Natural killer cell (primary cell): ENCODE measurements around the gene FAM8A1. TPM values are rescaled to one million over a fixed set of nuclear protein-coding genes. Genes with fewer than 3 reads are reported as not detected.

ENCODE experiments used
- ATAC-seq, 3 donors: fragments of 150-1000 bp in 2 of 3; fragments of 200-7000 bp in 1 of 3; cut with Tn5 transposase; 1 replicate in 1 of 3; 2 replicates in 2 of 3; pipeline ENCODE4 v1.10.0; 2021; ENCODE audit warnings: mild to moderate bottlenecking in 2 of 3, moderate library complexity in 2 of 3
- DNase-seq, 2 donors: peaks; one replicate each; pipeline versions ENCODE4 v3.0.0 to v3.0.0-alpha.2; 2013 to 2021; ENCODE audit warnings: mixed read lengths in 1 of 2
- H3K27ac ChIP-seq: one replicate; pipeline ENCODE4 v1.5.1; 2013; ENCODE audit warnings: mild to moderate bottlenecking, low read length
- H3K27me3 ChIP-seq: one replicate; pipeline ENCODE4 v1.6.1; 2013; ENCODE audit warnings: low read length; ENCODE audit not compliant: control insufficient read depth, insufficient read depth
- H3K36me3 ChIP-seq: one replicate; pipeline ENCODE4 v1.6.1; 2013; ENCODE audit warnings: low read length; ENCODE audit not compliant: control insufficient read depth, insufficient read depth
- H3K4me1 ChIP-seq: one replicate; pipeline ENCODE4 v1.6.1; 2013; ENCODE audit warnings: low read length; ENCODE audit not compliant: control insufficient read depth, insufficient read depth
- H3K4me3 ChIP-seq: one replicate; pipeline ENCODE4 v1.5.1; 2013; ENCODE audit warnings: low read length
- H3K9me3 ChIP-seq: one replicate; pipeline ENCODE4 v1.6.1; 2013; ENCODE audit warnings: low read length; ENCODE audit not compliant: control insufficient read depth, insufficient read depth
- H3K27ac Mint-ChIP-seq, 2 donors: one replicate each; pipeline ENCODE4 v1.8.0; 2022; ENCODE audit warnings: mild to moderate bottlenecking in 2 of 2, mixed read lengths in 2 of 2, moderate library complexity in 1 of 2
- H3K27me3 Mint-ChIP-seq, 2 donors: one replicate each; pipeline ENCODE4 v1.8.0; 2022; ENCODE audit warnings: low read depth in 2 of 2, mixed read lengths in 2 of 2
- H3K36me3 Mint-ChIP-seq: one replicate; pipeline ENCODE4 v1.8.0; 2022; ENCODE audit warnings: mixed read lengths
- H3K4me1 Mint-ChIP-seq, 2 donors: one replicate each; pipeline ENCODE4 v1.8.0; 2022; ENCODE audit warnings: mixed read lengths in 2 of 2
- H3K4me3 Mint-ChIP-seq: one replicate; pipeline ENCODE4 v1.8.0; 2022; ENCODE audit warnings: mild to moderate bottlenecking, moderate library complexity, mixed read lengths
- H3K9me3 Mint-ChIP-seq, 2 donors: one replicate each; pipeline ENCODE4 v1.8.0; 2022; ENCODE audit warnings: mixed read lengths in 2 of 2
- CTCF ChIP-seq: fragments of 200-600 bp; IDR thresholded peaks from one replicate; pipeline ENCODE4 v1.8.0; 2022; ENCODE audit warnings: antibody characterized with exemption
- WGBS: methylation state at CpG from one replicate; pipeline ENCODE4 v1.1.7; 2013; ENCODE audit warnings: missing lambda C conversion rate; ENCODE audit not compliant: insufficient coverage; 5-methylcytosine and 5-hydroxymethylcytosine counted together
- intact Hi-C: fragments of 100-400 bp; cut with micrococcal nuclease; formaldehyde crosslinking; loops from one replicate; pipeline ENCODE4 v1.14.2; 2022
- total RNA-seq, 4 donors: library from RNA; stranded (reverse); fragments of 120-200 nt in 1 of 4; gene quantifications; one replicate each; pipeline versions ENCODE4 v1.2.3 to v1.2.4, GENCODE V29; 2013 to 2022

Gene FAM8A1
- total RNA-seq, 3 donors from 2014 or later (not counting 1 experiment from before 2014, with no cell fraction given), result 32.1 to 45.4 (median 35.5) TPM

DNA sequence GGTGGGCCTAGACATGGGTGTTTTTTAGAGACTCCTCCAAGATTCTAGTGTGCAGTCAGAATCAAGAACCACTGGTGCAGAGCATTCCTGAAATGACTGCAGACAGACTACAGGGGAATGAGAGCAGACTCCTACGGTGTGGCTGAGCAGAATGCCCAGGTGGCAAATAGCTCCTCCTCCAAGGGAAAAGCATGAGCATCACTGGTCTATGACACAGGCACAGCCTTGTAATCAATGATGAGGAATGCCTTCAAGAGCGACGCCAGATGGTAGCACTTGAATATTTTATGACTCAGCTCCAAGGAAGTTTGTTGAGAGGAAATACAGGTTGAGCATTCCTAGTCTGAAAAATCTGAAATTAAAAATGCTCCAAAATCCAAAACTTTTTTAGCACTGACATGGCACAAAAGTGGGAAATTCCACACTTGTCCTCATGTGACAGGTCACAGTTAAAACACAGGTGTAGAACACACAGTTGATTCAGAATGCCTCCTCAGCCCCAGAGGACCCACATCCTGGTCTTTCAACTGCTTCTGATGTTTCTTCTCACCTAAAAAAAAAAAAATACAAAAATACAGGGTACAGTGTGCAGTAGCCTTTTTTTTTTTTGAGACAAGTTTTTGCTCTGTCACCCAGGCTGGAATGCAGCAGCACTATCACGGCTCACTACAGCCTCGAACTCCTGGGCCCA lies 10.6 kb upstream of the FAM8A1 start:
- Mint-ChIP-seq H3K27ac (no peak overlapping the region), H3K4me1 (peaks cover 17 to 18% of the 10 kb centered on the region in 2 donors), H3K4me3 (no peak overlapping the region), H3K36me3 (no peaks in the 10 kb centered on the region), H3K9me3 (no peaks in the 10 kb centered on the region), H3K27me3 (no peaks in the 10 kb centered on the region)
- WGBS, result 82% methylated on average over 5 of the region's 5 CpGs
- Histone ChIP-seq H3K4me3 (no peak overlapping the region), H3K27me3 (no peaks in the 10 kb centered on the region), H3K4me1 (peaks cover 14% of the 10 kb centered on the region), H3K27ac (no peak overlapping the region), H3K9me3 (no peaks in the 10 kb centered on the region), H3K36me3 (no peaks in the 10 kb centered on the region)
- DNase-seq (peak in 1 of 2 donors; percentile 70), ATAC-seq (peak in 1 of 3 donors; percentile 33)
- intact Hi-C loops, result no loop called here
- TF ChIP-seq CTCF, result no peak

GRCh38 chr6:17591287-17591686 lies 8.8 kb upstream of the FAM8A1 start:
- DNase-seq (no peak), ATAC-seq (peak in 1 of 3 donors; percentile 41)
- Histone ChIP-seq H3K9me3 (no peaks in the 10 kb centered on the region), H3K27me3 (no peaks in the 10 kb centered on the region), H3K36me3 (no peaks in the 10 kb centered on the region), H3K4me1 (peaks cover 6% of the 10 kb centered on the region), H3K4me3 (no peak overlapping the region), H3K27ac (no peak overlapping the region)
- 88% methylated on average over 1 of the region's 1 CpG for WGBS
- Mint-ChIP-seq H3K4me3 (no peak overlapping the region), H3K36me3 (no peaks in the 10 kb centered on the region), H3K27me3 (no peaks in the 10 kb centered on the region), H3K27ac (peak overlapping the region in 1 of 2 donors; percentile 10), H3K9me3 (no peaks in the 10 kb centered on the region), H3K4me1 (peaks cover 5 to 12% of the 10 kb centered on the region in 2 donors)
- no peak for TF ChIP-seq CTCF
- intact Hi-C loops, result no loop called here

GRCh38 chr6:17593246-17593645 lies 6.9 kb upstream of the FAM8A1 start:
- Mint-ChIP-seq H3K4me1 (peaks cover 0 to 4% of the 10 kb centered on the region in 2 donors), H3K36me3 (no peaks in the 10 kb centered on the region), H3K9me3 (no peaks in the 10 kb centered on the region), H3K4me3 (no peak overlapping the region), H3K27ac (no peak overlapping the region), H3K27me3 (no peaks in the 10 kb centered on the region)
- ATAC-seq, result no peak
- Histone ChIP-seq H3K4me3 (no peak overlapping the region), H3K9me3 (no peaks in the 10 kb centered on the region), H3K36me3 (no peaks in the 10 kb centered on the region), H3K27ac (no peak overlapping the region), H3K4me1 (peaks cover 4% of the 10 kb centered on the region), H3K27me3 (no peaks in the 10 kb centered on the region)
- intact Hi-C loops, result no loop called here
- TF ChIP-seq CTCF, result no peak
- DNase-seq, result no peak

DNA sequence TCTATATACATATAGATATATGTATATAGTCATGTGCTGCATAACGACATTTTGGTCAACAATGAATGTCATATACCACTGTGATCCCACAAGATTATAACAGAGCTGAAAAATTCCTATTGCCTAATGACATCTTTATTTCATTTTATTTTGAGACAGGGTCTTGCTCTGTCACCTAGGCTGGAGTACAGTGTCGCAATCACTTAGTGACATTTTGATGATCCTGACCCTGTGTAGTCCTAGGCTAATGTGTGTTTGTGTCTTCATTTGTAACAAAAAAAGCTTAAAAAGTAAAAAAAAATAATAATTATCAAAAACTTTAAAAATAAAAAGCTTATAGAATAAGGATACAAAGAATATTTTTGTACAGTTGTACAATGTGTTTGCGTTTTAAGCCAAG lies 4.0 kb upstream of the FAM8A1 start:
- H3K27me3 Mint-ChIP-seq, result no peaks in the 10 kb centered on the region
- H3K4me1 Mint-ChIP-seq, result peaks cover 11 to 16% of the 10 kb centered on the region in 2 donors
- Histone ChIP-seq H3K36me3 (no peaks in the 10 kb centered on the region), H3K27ac (no peak overlapping the region), H3K4me3 (no peak overlapping the region), H3K9me3 (no peaks in the 10 kb centered on the region), H3K4me1 (peaks cover 5% of the 10 kb centered on the region), H3K27me3 (no peaks in the 10 kb centered on the region)
- no peak for ATAC-seq
- H3K27ac Mint-ChIP-seq, result no peak overlapping the region
- intact Hi-C loops, result no loop called here
- H3K9me3 Mint-ChIP-seq, result no peaks in the 10 kb centered on the region
- DNase-seq, result no peak
- peaks cover 1% of the 10 kb centered on the region for H3K36me3 Mint-ChIP-seq
- H3K4me3 Mint-ChIP-seq, result no peak overlapping the region
- TF ChIP-seq CTCF, result no peak
- WGBS, result 89% methylated on average over 1 of the region's 3 CpGs
